ENCODE results near the gene PSMC1. TPM values are rescaled to one million over a fixed set of nuclear protein-coding genes. Genes with fewer than 3 reads are reported as not detected.

Gene PSMC1
- total RNA-seq, 8 experiments from 2014 or later = 156 to 273 (median 207) TPM

DNA sequence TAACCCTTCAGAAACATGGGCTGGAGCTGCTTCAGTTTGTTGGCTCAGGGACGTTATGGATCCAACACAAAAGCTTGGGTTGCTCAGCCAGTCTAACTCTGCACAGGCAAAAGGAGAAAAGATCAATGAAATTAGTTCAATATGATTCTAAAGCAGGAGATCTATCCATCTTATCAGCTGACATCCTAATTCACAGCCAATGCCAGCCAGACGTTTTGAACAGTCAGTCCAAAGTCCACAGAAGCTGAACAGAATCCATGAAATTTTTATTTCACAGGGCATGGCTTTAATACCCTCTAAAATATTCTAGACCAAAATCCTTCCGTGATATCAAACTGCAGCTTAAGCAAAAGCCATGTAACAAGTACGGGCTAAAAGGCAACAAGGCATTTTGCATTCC lies 61.7 kb downstream of the PSMC1 start:
- in situ Hi-C loops (cut with MboI; ENCODE audit: low pct_unique_long_range_greater_than_20kb in 2 of 9, low sequenced_read_pairs in 9 of 9, unreplicated experiment in 9 of 9) = loop anchor here in 1 of 9 experiments (25.0 kb wide), 1 partner anchor 394 kb away; no protein-coding TSS in a partner anchor
- no peaks in the 10 kb centered on the region for H3K4me1 ChIP-seq (replicated peaks in 1 of 2)
- H3K4me3 ChIP-seq = no peak overlapping the region
- 0 to 84% (median 63%) methylated on average over 1 to 4 of the region's 4 CpGs for WGBS, 10 experiments
- no peak overlapping the region for H3K27ac ChIP-seq
- no peak for ATAC-seq (replicated peaks in 6 of 8)

DNA sequence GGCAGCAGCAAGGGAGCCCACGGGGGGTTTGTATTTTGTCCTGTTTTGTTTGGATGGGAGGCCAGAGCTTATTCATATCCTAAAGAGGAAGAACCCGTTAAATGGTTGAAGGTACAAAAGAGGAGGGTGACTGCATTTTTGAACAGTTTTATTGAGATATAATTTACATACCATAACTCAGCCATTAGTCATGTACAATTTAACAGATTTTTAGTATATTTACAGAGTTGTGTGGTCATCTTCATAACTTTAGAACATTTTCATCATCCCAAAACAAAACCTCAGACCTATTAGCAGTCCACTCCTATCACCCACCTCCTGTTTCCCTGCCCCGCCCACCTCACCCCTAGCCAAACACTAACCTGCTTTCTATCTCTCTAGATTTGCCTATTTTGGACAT lies 62.8 kb downstream of the PSMC1 start:
- H3K27ac ChIP-seq = no peak overlapping the region
- 59 to 100% (median 74%) methylated on average over 1 to 3 of the region's 3 CpGs; no CpG with 5 or more reads in 3 of the 10 experiments for WGBS, 10 experiments
- no peak overlapping the region for H3K4me3 ChIP-seq
- no peaks in the 10 kb centered on the region for H3K4me1 ChIP-seq (replicated peaks in 1 of 2)
- no peak for ATAC-seq (replicated peaks in 6 of 8)
- in situ Hi-C loops (cut with MboI; ENCODE audit: low pct_unique_long_range_greater_than_20kb in 2 of 9, low sequenced_read_pairs in 9 of 9, unreplicated experiment in 9 of 9) = loop anchor here in 1 of 9 experiments (25.0 kb wide), 1 partner anchor 393 kb away; no protein-coding TSS in a partner anchor

- H3K4me3 ChIP-seq = no peak overlapping the region
- no peak overlapping the region for H3K27ac ChIP-seq
- H3K4me1 ChIP-seq (replicated peaks in 1 of 2) = no peaks in the 10 kb centered on the region
- WGBS, 10 experiments = 76 to 100% (median 94%) methylated on average over 2 to 6 of the region's 6 CpGs
- in situ Hi-C loops (cut with MboI; ENCODE audit: low pct_unique_long_range_greater_than_20kb in 2 of 9, low sequenced_read_pairs in 9 of 9, unreplicated experiment in 9 of 9) = loop anchor here in 1 of 9 experiments (25.0 kb wide), 1 partner anchor 392 kb away; no protein-coding TSS in a partner anchor
- ATAC-seq (replicated peaks in 6 of 8) = no peak
Observed at GRCh38 chr14:90319634-90320541, 63.5 kb downstream of the PSMC1 start.

DNA sequence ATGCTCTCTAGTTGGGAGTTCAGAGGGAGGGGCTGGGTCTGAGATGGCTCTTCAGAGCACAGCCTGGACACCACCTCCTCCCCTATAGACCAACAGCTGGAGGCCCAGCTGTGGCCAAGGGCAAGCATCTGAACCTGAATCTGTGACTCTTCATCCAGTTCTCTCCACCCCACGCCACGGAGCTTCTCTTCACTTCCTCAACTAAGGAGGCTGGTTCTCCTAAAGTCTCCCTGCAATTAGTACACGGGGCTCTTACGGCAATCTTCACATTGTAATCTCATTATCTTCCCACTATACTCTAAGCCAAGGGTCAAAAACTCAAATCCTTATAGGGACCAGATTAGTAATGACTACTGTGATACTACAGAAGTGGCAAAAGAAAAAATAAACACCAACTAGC lies 65.5 kb downstream of the PSMC1 start:
- Histone ChIP-seq H3K4me1 (replicated peaks in 1 of 2) (no peaks in the 10 kb centered on the region), H3K27ac (no peak overlapping the region), H3K4me3 (no peak overlapping the region)
- 90 to 100% (median 91%) methylated on average over 1 to 4 of the region's 4 CpGs; no CpG with 5 or more reads in 4 of the 10 experiments for WGBS, 10 experiments
- ATAC-seq (replicated peaks in 6 of 8) = no peak
- in situ Hi-C loops (cut with MboI; ENCODE audit: low pct_unique_long_range_greater_than_20kb in 2 of 9, low sequenced_read_pairs in 9 of 9, unreplicated experiment in 9 of 9) = loop anchor here in 1 of 9 experiments (25.0 kb wide), 1 partner anchor 390 kb away; no protein-coding TSS in a partner anchor

Other genes starting within 250 kb of the PSMC1 start
- 1 to 10 TPM in 1 of 8 experiments, under 1 TPM in 4, not detected in 3; 0.05 to 2.2 (median 0.24) TPM for gene KCNK13, start 194.6 kb upstream of the PSMC1 start, total RNA-seq
- gene NRDE2, start 75.4 kb downstream of the PSMC1 start, total RNA-seq = 10 to 100 TPM in 3 of 8 experiments, 1 to 10 TPM in 5; 6.4 to 21.6 (median 9.9) TPM
- 100 to 1,000 TPM in 7 of 8 experiments, 10 to 100 TPM in 1; 76.3 to 477 (median 195) TPM for gene CALM1, start 140.5 kb downstream of the PSMC1 start, total RNA-seq

Measured in motor neuron (in vitro differentiated cells).